NCI-H526 (cell line): Measurements from ENCODE around the gene MICAL3.
A peak's percentile ranks its signal among the peaks of the same experiment; 100 is the strongest.

Experiments
- DNase-seq, 2 experiments: peaks; one replicate each; lab custom pipeline; 2025; lab: John Stamatoyannopoulos, UW

The MICAL3 gene

GRCh38 chr22:17815703-17816254 lies 208.6 kb downstream of the MICAL3 start:
- DNase-seq, result no peak

- DNase-seq, result no peak
Measured at GRCh38 chr22:17814830-17815229, 209.5 kb downstream of the MICAL3 start.

GRCh38 chr22:17814084-17814483 lies 210.3 kb downstream of the MICAL3 start:
- DNase-seq, result no peak

GRCh38 chr22:17811119-17811518 lies 213.2 kb downstream of the MICAL3 start:
- no peak for DNase-seq

GRCh38 chr22:17810570-17811116 lies 213.7 kb downstream of the MICAL3 start:
- DNase-seq, result no peak

GRCh38 chr22:17808693-17809403 lies 215.5 kb downstream of the MICAL3 start:
- DNase-seq, result peak in 1 of 2 experiments; percentile 54

- no peak for DNase-seq
Measured at GRCh38 chr22:17807578-17808410, 216.6 kb downstream of the MICAL3 start.

GRCh38 chr22:17807086-17807485 lies 217.3 kb downstream of the MICAL3 start:
- no peak for DNase-seq

- DNase-seq, result no peak
Measured at GRCh38 chr22:17806437-17806836, 217.9 kb downstream of the MICAL3 start.

- DNase-seq, result no peak
Measured at GRCh38 chr22:17804331-17805080, 219.9 kb downstream of the MICAL3 start.

GRCh38 chr22:17803609-17804270 lies 220.6 kb downstream of the MICAL3 start:
- no peak for DNase-seq

- DNase-seq, result no peak
Measured at GRCh38 chr22:17802822-17803221, 221.5 kb downstream of the MICAL3 start.

GRCh38 chr22:17802411-17802810 lies 221.9 kb downstream of the MICAL3 start:
- no peak for DNase-seq

GRCh38 chr22:17797721-17798559 lies 226.4 kb downstream of the MICAL3 start:
- DNase-seq, result no peak

- no peak for DNase-seq
Measured at GRCh38 chr22:17796695-17797094, 227.7 kb downstream of the MICAL3 start.

- peak in 1 of 2 experiments; percentile 19 for DNase-seq
Measured at GRCh38 chr22:17795661-17796548, 228.5 kb downstream of the MICAL3 start.

GRCh38 chr22:17794726-17795542 lies 229.4 kb downstream of the MICAL3 start:
- DNase-seq, result no peak

GRCh38 chr22:17792854-17793434 lies 231.4 kb downstream of the MICAL3 start:
- no peak for DNase-seq
